HG03103 (cell line): ENCODE results near the gene LRRC40.
"Not testable (repeated sequence)": the region's sequence is repeated elsewhere in the genome, so short reads cannot be mapped to it uniquely, and the experiment has no call there.

Experiments used
- ATAC-seq: cut with Tn5 transposase; IDR thresholded peaks from one replicate; pipeline ENCODE4 v1.9.1; 2021; ENCODE audit warnings: low read depth; ENCODE audit not compliant: unreplicated experiment

LRRC40 gene

GRCh38 chr1:70205434-70206118 lies at the start of gene LRRC40:
LRRC40 (minus strand) TSS chr1:70205579; CDS start chr1:70205540, 39 bp downstream.
- ATAC-seq, result peak; percentile 83

GRCh38 chr1:70248729-70249128 lies 43.4 kb upstream of the LRRC40 start:
- ATAC-seq, result no peak

GRCh38 chr1:70247768-70248167 lies 42.4 kb upstream of the LRRC40 start:
- ATAC-seq, result no peak

GRCh38 chr1:70247122-70247521 lies 41.7 kb upstream of the LRRC40 start:
- ATAC-seq, result no peak

GRCh38 chr1:70239940-70240339 lies 34.6 kb upstream of the LRRC40 start:
- ATAC-seq, result no peak

- ATAC-seq, result no peak
Observed at GRCh38 chr1:70234733-70235132, 29.4 kb upstream of the LRRC40 start.

- no peak for ATAC-seq
Observed at GRCh38 chr1:70231475-70231874, 26.1 kb upstream of the LRRC40 start.

- no peak for ATAC-seq
Observed at GRCh38 chr1:70228670-70229069, 23.3 kb upstream of the LRRC40 start.

GRCh38 chr1:70227439-70227838 lies 22.1 kb upstream of the LRRC40 start:
- no peak for ATAC-seq

GRCh38 chr1:70224954-70225353 lies 19.6 kb upstream of the LRRC40 start:
- ATAC-seq, result no peak

- ATAC-seq, result no peak
Observed at GRCh38 chr1:70222716-70223235, 17.4 kb upstream of the LRRC40 start.

GRCh38 chr1:70221238-70222121 lies 16.1 kb upstream of the LRRC40 start, which contains the start of gene SRSF11:
SRSF11 (plus strand) TSS chr1:70221380; CDS start chr1:70221637, 257 bp downstream.
- peak; percentile 89 for ATAC-seq

- peak; percentile 2 for ATAC-seq
Observed at GRCh38 chr1:70220517-70221237, 15.3 kb upstream of the LRRC40 start.

GRCh38 chr1:70220015-70220414 lies 14.6 kb upstream of the LRRC40 start:
- no peak for ATAC-seq

- ATAC-seq, result no peak
Observed at GRCh38 chr1:70211541-70211940, 6.2 kb upstream of the LRRC40 start.

- no peak for ATAC-seq
Observed at GRCh38 chr1:70210820-70211219, 5.4 kb upstream of the LRRC40 start.

GRCh38 chr1:70208292-70208691 lies 2.9 kb upstream of the LRRC40 start:
- ATAC-seq, result no peak

- no peak for ATAC-seq
Observed at GRCh38 chr1:70207492-70207891, 2.1 kb upstream of the LRRC40 start.

- ATAC-seq, result not testable (repeated sequence)
Observed at GRCh38 chr1:70206833-70207232, 1.5 kb upstream of the LRRC40 start.

- peak; percentile 32 for ATAC-seq
Observed at GRCh38 chr1:70205071-70205433, 327 bp downstream of the LRRC40 start.

- ATAC-seq, result no peak
Observed at GRCh38 chr1:70204600-70204999, 779 bp downstream of the LRRC40 start.
